HCT116 (cell line): ENCODE results near the gene PTOV1. TPM values are rescaled to one million over a fixed set of nuclear protein-coding genes. Genes with fewer than 3 reads are reported as not detected.
A peak's percentile ranks its signal among the peaks of the same experiment; 100 is the strongest.

Experiments used
- ATAC-seq: fragments of 200-7000 bp; cut with Tn5 transposase; 2 replicates; pipeline ENCODE4 v1.9.1; 2020; ENCODE audit warnings: mild to moderate bottlenecking, moderate library complexity
- BruUV-seq: library from RNA; stranded (reverse); fragments of 400-500 nt; replicated peaks from 2 replicates; lab custom pipeline; 2021; lab: Mats Ljungman, UMichigan
- CTCF ChIA-PET: fragments of 300-600 bp; sonication (Branson Sonifier 250); formaldehyde crosslinking; loops from one replicate; lab custom pipeline; 2021; ENCODE audit warnings: antibody characterized with exemption; lab: Charles Lee
- POLR2A ChIA-PET: fragments of 300-600, 350-600 bp; sonication (Branson Sonifier 250); formaldehyde crosslinking; loops from one replicate; lab custom pipeline; 2021; ENCODE audit warnings: antibody characterized with exemption; lab: Charles Lee
- RAD21 ChIA-PET, 2 experiments: fragments of 300-600 bp; sonication (Branson Sonifier 250); formaldehyde crosslinking; loops; one replicate each; lab custom pipeline; 2023; ENCODE audit warnings: low total read pairs in 2 of 2; ENCODE audit not compliant: uncharacterized antibody in 2 of 2, unreplicated experiment in 2 of 2, low non-redundant PET in 1 of 2; lab: Charles Lee
- DNase-seq: peaks from one replicate; pipeline ENCODE4 v3.0.0-alpha.2; 2010; ENCODE audit warnings: low read depth, low spot score
- H2AFZ ChIP-seq: fragments of 200-600 bp; shearing (Covaris generic), sonication (generic); 2 replicates; pipeline ENCODE4 v1.6.1; 2017; ENCODE audit warnings: low read depth, mixed run types, mixed read lengths, antibody characterized with exemption, low read length; ENCODE audit not compliant: poor library complexity, severe bottlenecking
- H3K27ac ChIP-seq: 2 replicates; pipeline ENCODE4 v1.5.1; 2012; ENCODE audit warnings: low read depth, low read length
- H3K27me3 ChIP-seq: fragments of 200-600 bp; sonication (generic); 2 replicates; pipeline ENCODE4 v1.6.1; 2016; ENCODE audit warnings: mixed run types, low read length, mixed read lengths; ENCODE audit not compliant: insufficient read depth
- H3K36me3 ChIP-seq, 2 experiments: fragments of 200-500 bp in 1 of 2; fragments of 200-600 bp in 1 of 2; sonication (Bioruptor generic) in 1 of 2; sonication (generic) in 1 of 2; 2 replicates each; pipeline versions ENCODE4 v1.5.1 to v1.6.1; 2014 to 2016; ENCODE audit warnings: low read length in 2 of 2, inconsistent platforms in 1 of 2, mixed read lengths in 1 of 2, mixed run types in 1 of 2; ENCODE audit not compliant: insufficient read depth in 2 of 2, control insufficient read depth in 1 of 2
- H3K4me1 ChIP-seq, 2 experiments: fragments of 200-600 bp in 1 of 2; sonication (generic) in 1 of 2; 2 replicates each; pipeline versions ENCODE4 v1.5.1 to v1.6.1; 2012 to 2017; ENCODE audit warnings: low read length in 2 of 2, inconsistent platforms in 1 of 2, mild to moderate bottlenecking in 1 of 2, mixed read lengths in 1 of 2, mixed run types in 1 of 2, moderate library complexity in 1 of 2; ENCODE audit not compliant: insufficient read depth in 2 of 2, control insufficient read depth in 1 of 2
- H3K4me2 ChIP-seq: fragments of 200-600 bp; sonication (generic); 2 replicates; pipeline ENCODE4 v1.6.1; 2017; ENCODE audit warnings: mixed run types, low read length, mixed read lengths
- H3K4me3 ChIP-seq, 2 experiments: fragments of 200-600 bp in 1 of 2; sonication (generic) in 1 of 2; replicated peaks in 1 of 2; 2 replicates each; pipeline ENCODE4 v1.5.1; 2011 to 2016; ENCODE audit warnings: low read length in 2 of 2, control low read depth in 1 of 2, low read depth in 1 of 2, mild to moderate bottlenecking in 1 of 2, mixed read lengths in 1 of 2, mixed run types in 1 of 2
- H3K79me2 ChIP-seq: fragments of 200-600 bp; sonication (generic); 2 replicates; pipeline ENCODE4 v1.6.1; 2017; ENCODE audit warnings: mild to moderate bottlenecking, mixed run types, low read length, moderate library complexity, mixed read lengths; ENCODE audit not compliant: insufficient read depth
- H3K9ac ChIP-seq: fragments of 200-600 bp; sonication (generic); 2 replicates; pipeline ENCODE4 v1.6.1; 2016; ENCODE audit warnings: low read length, mixed read lengths
- H3K9me2 ChIP-seq: fragments of 200-600 bp; sonication (generic), shearing (Covaris generic); 2 replicates; pipeline ENCODE4 v1.6.1; 2017; ENCODE audit warnings: mixed run types, mild to moderate bottlenecking, moderate library complexity; ENCODE audit not compliant: insufficient read depth
- H3K9me3 ChIP-seq, 2 experiments: fragments of 200-500 bp in 1 of 2; fragments of 200-600 bp in 1 of 2; sonication (Bioruptor generic) in 1 of 2; sonication (generic) in 1 of 2; 2 replicates each; pipeline ENCODE4 v1.6.1; 2014 to 2017; ENCODE audit warnings: low read length in 2 of 2, mixed read lengths in 2 of 2, inconsistent platforms in 1 of 2, low read depth in 1 of 2, mild to moderate bottlenecking in 1 of 2, mixed run types in 1 of 2, moderate library complexity in 1 of 2; ENCODE audit not compliant: control insufficient read depth in 1 of 2, insufficient read depth in 1 of 2
- H4K20me1 ChIP-seq: fragments of 200-600 bp; sonication (generic), shearing (Covaris generic); 2 replicates; pipeline ENCODE4 v1.6.1; 2017; ENCODE audit warnings: mixed run types, mild to moderate bottlenecking, moderate library complexity; ENCODE audit not compliant: insufficient read depth
- CBX3 ChIP-seq: IDR thresholded peaks from 2 replicates; pipeline ENCODE4 v1.6.1; 2012; ENCODE audit warnings: low read depth
- CEBPB ChIP-seq: IDR thresholded peaks from 2 replicates; pipeline ENCODE4 v1.6.1; 2012; ENCODE audit warnings: low read depth
- EZH2 ChIP-seq: fragments of 200-600 bp; sonication (generic); IDR thresholded peaks from 2 replicates; pipeline ENCODE4 v1.6.1; 2017; ENCODE audit warnings: antibody characterized with exemption, mixed run types
- FOSL1 ChIP-seq: IDR thresholded peaks from 2 replicates; pipeline ENCODE4 v1.6.1; 2012; ENCODE audit warnings: low read depth
- POLR2AphosphoS5 ChIP-seq: IDR thresholded peaks from 2 replicates; pipeline ENCODE4 v1.6.1; 2011; ENCODE audit warnings: mild to moderate bottlenecking, low read depth, low read length, moderate library complexity
- RAD21 ChIP-seq: IDR thresholded peaks from 2 replicates; pipeline ENCODE4 v1.6.1; 2012; ENCODE audit warnings: low read depth, mild to moderate bottlenecking
- SRF ChIP-seq: IDR thresholded peaks from 2 replicates; pipeline ENCODE4 v1.6.1; 2012; ENCODE audit warnings: low read depth
- ZBTB33 ChIP-seq: IDR thresholded peaks from 2 replicates; pipeline ENCODE4 v1.6.1; 2011; ENCODE audit warnings: mild to moderate bottlenecking, low read length, moderate library complexity; ENCODE audit not compliant: insufficient replicate concordance; ENCODE audit errors: extremely low read depth
- intact Hi-C: fragments of 100-400 bp; cut with micrococcal nuclease; formaldehyde crosslinking; loops from 2 replicates; pipeline ENCODE4 v1.10.0; 2022
- total RNA-seq: library from RNA; stranded (reverse); gene quantifications from one replicate; pipeline ENCODE4 v1.2.1, GENCODE V29; 2021; ENCODE audit not compliant: unreplicated experiment
- TF ChIP-seq, protein P1 (sequence below), 3 experiments: fragments of 200-600 bp in 1 of 3; sonication (generic) in 1 of 3; IDR thresholded peaks in 2 of 3; conservative IDR thresholded peaks in 1 of 3; 2 replicates each; pipeline ENCODE4 v1.5.1; 2012 to 2017; ENCODE audit warnings: low read depth in 2 of 3, low read length in 2 of 3, antibody characterized with exemption in 1 of 3, borderline replicate concordance in 1 of 3, control low read depth in 1 of 3, mild to moderate bottlenecking in 1 of 3, mixed read lengths in 1 of 3, mixed run types in 1 of 3, moderate library complexity in 1 of 3; ENCODE audit not compliant: insufficient read depth in 1 of 3

The PTOV1 gene
- total RNA-seq, 1 experiment from 2014 or later: 236 TPM

- no peak overlapping the region for H2AFZ ChIP-seq
- no peak overlapping the region for H3K4me2 ChIP-seq
- TF ChIP-seq, protein P1, sequence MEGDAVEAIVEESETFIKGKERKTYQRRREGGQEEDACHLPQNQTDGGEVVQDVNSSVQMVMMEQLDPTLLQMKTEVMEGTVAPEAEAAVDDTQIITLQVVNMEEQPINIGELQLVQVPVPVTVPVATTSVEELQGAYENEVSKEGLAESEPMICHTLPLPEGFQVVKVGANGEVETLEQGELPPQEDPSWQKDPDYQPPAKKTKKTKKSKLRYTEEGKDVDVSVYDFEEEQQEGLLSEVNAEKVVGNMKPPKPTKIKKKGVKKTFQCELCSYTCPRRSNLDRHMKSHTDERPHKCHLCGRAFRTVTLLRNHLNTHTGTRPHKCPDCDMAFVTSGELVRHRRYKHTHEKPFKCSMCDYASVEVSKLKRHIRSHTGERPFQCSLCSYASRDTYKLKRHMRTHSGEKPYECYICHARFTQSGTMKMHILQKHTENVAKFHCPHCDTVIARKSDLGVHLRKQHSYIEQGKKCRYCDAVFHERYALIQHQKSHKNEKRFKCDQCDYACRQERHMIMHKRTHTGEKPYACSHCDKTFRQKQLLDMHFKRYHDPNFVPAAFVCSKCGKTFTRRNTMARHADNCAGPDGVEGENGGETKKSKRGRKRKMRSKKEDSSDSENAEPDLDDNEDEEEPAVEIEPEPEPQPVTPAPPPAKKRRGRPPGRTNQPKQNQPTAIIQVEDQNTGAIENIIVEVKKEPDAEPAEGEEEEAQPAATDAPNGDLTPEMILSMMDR (IDR thresholded peaks at IDR 0.05 in 2 of 3, conservative IDR thresholded peaks at IDR 0.05 in 1 of 3; ENCODE audit: borderline replicate concordance in 1 of 3, insufficient read depth in 1 of 3, low read depth in 2 of 3, low read length in 2 of 3): no peak
- no peak for TF ChIP-seq CBX3
- no peak for TF ChIP-seq FOSL1
- TF ChIP-seq SRF: no peak
- TF ChIP-seq RAD21: no peak
- no peak for TF ChIP-seq CEBPB
- no peak for TF ChIP-seq EZH2
- TF ChIP-seq POLR2AphosphoS5: no peak
- no peak for TF ChIP-seq ZBTB33
- peaks cover 18 to 38% of the 10 kb centered on the region in 2 experiments for H3K4me1 ChIP-seq
- H3K27me3 ChIP-seq: no peaks in the 10 kb centered on the region
- intact Hi-C loops: no loop called here
- peaks cover 31% of the 10 kb centered on the region for H3K79me2 ChIP-seq
- POLR2A ChIA-PET: no interaction called here
- H3K27ac ChIP-seq: peak overlapping the region; percentile 8; the same call in 1 of the 2 replicates
- H3K36me3 ChIP-seq: peaks cover 0 to 9% of the 10 kb centered on the region in 2 experiments; a peak in 1 of 4 replicates
- RAD21 ChIA-PET: no interaction called here
- no peaks in the 10 kb centered on the region for H4K20me1 ChIP-seq
- BruUV-seq: no TSS peak
- no peak overlapping the region for H3K9ac ChIP-seq
- H3K4me3 ChIP-seq: no peak overlapping the region
- no peaks in the 10 kb centered on the region for H3K9me3 ChIP-seq
- CTCF ChIA-PET: no interaction called here
- no peaks in the 10 kb centered on the region for H3K9me2 ChIP-seq
- DNase-seq (no peak), ATAC-seq (no peak)
Observed at GRCh38 chr19:49873834-49874233, 22.9 kb downstream of the PTOV1 start.
